NCI-H526 (cell line): Measurements from ENCODE around the gene MYO1E.

Experiments used
- DNase-seq, 2 experiments: peaks; one replicate each; lab custom pipeline; 2025; lab: John Stamatoyannopoulos, UW

MYO1E gene

GRCh38 chr15:59196416-59196815 lies 176.3 kb downstream of the MYO1E start:
- DNase-seq: no peak

GRCh38 chr15:59194639-59195325 lies 177.9 kb downstream of the MYO1E start:
- no peak for DNase-seq

- DNase-seq: no peak
Observed at GRCh38 chr15:59191855-59192237, 180.8 kb downstream of the MYO1E start.

- no peak for DNase-seq
Observed at GRCh38 chr15:59190291-59190690, 182.4 kb downstream of the MYO1E start.

- no peak for DNase-seq
Observed at GRCh38 chr15:59189241-59189640, 183.4 kb downstream of the MYO1E start.

- no peak for DNase-seq
Observed at GRCh38 chr15:59186501-59186900, 186.2 kb downstream of the MYO1E start.

GRCh38 chr15:59185725-59186124 lies 186.9 kb downstream of the MYO1E start:
- no peak for DNase-seq

GRCh38 chr15:59180945-59181600 lies 191.6 kb downstream of the MYO1E start:
- no peak for DNase-seq

- DNase-seq: no peak
Observed at GRCh38 chr15:59179717-59180116, 193.0 kb downstream of the MYO1E start.

- no peak for DNase-seq
Observed at GRCh38 chr15:59178151-59178695, 194.4 kb downstream of the MYO1E start.

GRCh38 chr15:59177317-59177660 lies 195.4 kb downstream of the MYO1E start:
- DNase-seq: no peak

- no peak for DNase-seq
Observed at GRCh38 chr15:59176653-59177316, 195.9 kb downstream of the MYO1E start.

- peak; percentile 61 to 80 for DNase-seq
Observed at GRCh38 chr15:59174835-59175831, 197.5 kb downstream of the MYO1E start.

- DNase-seq: no peak
Observed at GRCh38 chr15:59174151-59174834, 198.4 kb downstream of the MYO1E start.

- DNase-seq: no peak
Observed at GRCh38 chr15:59173194-59173593, 199.5 kb downstream of the MYO1E start.

GRCh38 chr15:59172289-59172901 lies 200.3 kb downstream of the MYO1E start:
- no peak for DNase-seq

- no peak for DNase-seq
Observed at GRCh38 chr15:59171067-59171397, 201.6 kb downstream of the MYO1E start.

- peak in 1 of 2 experiments; percentile 52 for DNase-seq
Observed at GRCh38 chr15:59170295-59171066, 202.2 kb downstream of the MYO1E start.

GRCh38 chr15:59169251-59169708 lies 203.4 kb downstream of the MYO1E start:
- DNase-seq: no peak

GRCh38 chr15:59168536-59168935 lies 204.1 kb downstream of the MYO1E start:
- DNase-seq: no peak
